Lower leg skin (tissue), 4 donors: ENCODE results near the gene SLC25A25. TPM values are rescaled to one million over a fixed set of nuclear protein-coding genes. Genes with fewer than 3 reads are reported as not detected.
A peak's percentile ranks its signal among the peaks of the same experiment; 100 is the strongest.
"Not testable (repeated sequence)": the region's sequence is repeated elsewhere in the genome, so short reads cannot be mapped to it uniquely, and the experiment has no call there.

Experiments used
- DNase-seq, 2 donors: peaks; one replicate each; pipeline ENCODE4 v3.0.0-alpha.2; 2019; ENCODE audit warnings: low spot score in 2 of 2
- H3K4me3 ChIP-seq: fragments of 200-600 bp; sonication (generic); 2 replicates; pipeline ENCODE4 v1.5.1; 2017; ENCODE audit warnings: mild to moderate bottlenecking, low read depth; ENCODE audit not compliant: poor library complexity, severe bottlenecking
- POLR2A ChIP-seq, 2 donors: fragments of 450-650 bp; IDR thresholded peaks; one replicate each; pipeline ENCODE4 v1.6.1; 2016 to 2017; ENCODE audit warnings: antibody characterized with exemption in 2 of 2, mild to moderate bottlenecking in 1 of 2, moderate library complexity in 1 of 2
- WGBS, 2 donors: methylation state at CpG; one replicate each; pipeline ENCODE4 v1.1.5; 2018; 5-methylcytosine and 5-hydroxymethylcytosine counted together
- intact Hi-C: fragments of 100-400 bp; cut with DNase I; formaldehyde crosslinking; loops from one replicate; pipeline ENCODE4 v1.15.0; 2023; ENCODE audit warnings: low total_unique reads
- total RNA-seq, 4 donors: library from RNA; depleted of rRNA; stranded (reverse); fragments of >200 nt; gene quantifications; one replicate each; pipeline ENCODE4 v1.1.0, GENCODE V29; 2016
- TF ChIP-seq, protein P1 (sequence below), 3 donors: fragments of 450-650 bp; IDR thresholded peaks; one replicate each; pipeline ENCODE4 v1.5.1; 2016; ENCODE audit warnings: antibody characterized with exemption in 3 of 3, mild to moderate bottlenecking in 3 of 3, moderate library complexity in 2 of 3

The SLC25A25 gene
- total RNA-seq, 4 donors from 2014 or later, result 26.4 to 40.3 (median 32.0) TPM

DNA sequence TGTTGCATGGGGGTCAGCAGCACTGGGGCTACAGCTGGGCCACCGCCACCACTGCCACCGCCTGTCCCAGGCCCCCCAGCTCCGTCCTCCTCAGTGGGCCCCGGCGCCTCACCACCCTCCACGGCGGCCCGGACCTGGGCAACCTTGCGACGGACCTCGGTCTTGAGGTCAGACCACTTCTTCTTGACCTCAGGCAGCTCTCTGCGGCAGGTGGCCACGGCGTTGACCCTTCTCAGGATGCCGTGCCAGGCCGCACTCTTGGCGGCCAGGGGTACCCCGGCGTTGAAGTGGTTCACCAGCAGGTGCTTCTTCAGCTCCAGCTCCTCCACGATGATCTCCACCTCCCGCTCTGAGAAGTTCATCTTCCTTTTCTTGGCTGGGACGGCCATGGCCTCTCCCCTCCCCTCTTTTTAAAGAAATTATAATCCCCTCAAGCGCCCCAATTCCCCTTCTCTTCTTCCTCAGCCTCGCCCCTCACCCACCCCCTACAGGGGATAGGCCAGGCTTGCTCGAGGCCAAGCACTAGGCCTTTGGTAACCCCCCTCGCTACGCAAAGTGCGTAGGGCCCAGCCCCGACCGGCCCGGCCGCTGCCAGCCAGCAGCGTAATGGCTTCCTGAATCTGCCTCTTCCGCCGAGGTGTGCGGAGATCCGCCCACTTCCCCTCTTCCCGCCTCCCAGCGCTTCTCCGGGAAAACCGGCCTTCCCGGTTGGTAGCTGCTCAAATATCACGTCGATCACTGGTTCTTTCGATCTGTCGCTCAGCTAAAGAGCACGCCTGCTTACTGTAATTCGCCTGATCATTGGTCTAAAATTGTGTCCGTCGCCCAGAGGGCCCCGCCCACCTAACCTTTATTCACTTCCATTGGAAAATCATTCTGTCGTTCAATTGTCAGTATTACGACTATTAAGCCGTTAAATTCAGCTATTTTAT, 1.1 kb upstream of the SLC25A25 start, which contains the start of gene NAIF1:
Gene NAIF1, minus strand, starts transcription at position 608 of the 932 bp plus-strand sequence. Its CDS starts 219 bp downstream, at position 389.
- DNase-seq, result peak; percentile 99
- WGBS, 2 donors, result 28 to 34% methylated on average over 47 to 54 of the region's 54 CpGs
- intact Hi-C loops, result no loop called here

DNA sequence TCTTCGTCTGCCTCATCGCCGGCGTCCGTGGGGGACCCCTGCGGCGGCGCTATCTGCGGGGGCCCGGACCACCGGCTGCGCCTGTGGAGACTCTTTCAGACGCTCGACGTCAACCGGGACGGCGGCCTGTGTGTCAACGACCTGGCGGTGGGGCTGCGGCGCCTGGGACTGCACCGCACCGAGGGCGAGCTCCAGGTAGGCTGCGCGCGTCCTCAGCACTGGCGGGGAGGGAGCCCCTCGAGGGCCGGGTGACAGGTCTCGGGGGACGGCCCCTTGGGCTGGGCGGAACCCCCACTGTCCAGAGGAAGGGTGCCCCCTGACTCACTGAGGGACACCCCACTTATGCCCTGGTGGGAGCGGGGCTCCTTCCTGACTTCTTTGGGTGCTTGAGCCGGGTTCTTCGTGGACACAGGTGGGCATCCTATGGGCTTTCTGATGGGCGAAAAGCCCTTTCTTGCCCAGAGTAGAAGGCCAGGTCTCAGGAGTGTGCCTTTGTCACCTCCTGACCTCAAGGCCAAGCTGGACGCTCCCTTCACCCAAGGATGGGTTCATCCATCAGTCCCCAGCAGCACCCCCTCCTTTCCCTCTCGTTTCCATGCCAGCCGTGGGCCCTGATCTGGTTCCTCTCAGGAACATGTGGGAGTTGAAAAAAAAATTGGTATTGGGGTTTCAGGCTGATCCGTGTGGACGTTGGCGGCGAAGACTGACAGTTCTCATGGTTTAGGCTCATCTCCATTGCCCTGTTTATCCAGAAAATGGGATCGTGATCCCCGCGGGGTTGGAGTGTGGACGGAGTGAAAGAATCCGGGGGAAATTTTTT, 564 bp downstream of the SLC25A25 start:
- 1 to 5% methylated on average over 12 to 46 of the region's 50 CpGs for WGBS, 2 donors
- DNase-seq, result peak in 1 of 2 donors; percentile 92
- intact Hi-C loops, result no loop called here
- peak overlapping the region; percentile 69 for H3K4me3 ChIP-seq
- TF ChIP-seq POLR2A (IDR thresholded peaks at IDR 0.05), result no peak
- TF ChIP-seq, protein P1, sequence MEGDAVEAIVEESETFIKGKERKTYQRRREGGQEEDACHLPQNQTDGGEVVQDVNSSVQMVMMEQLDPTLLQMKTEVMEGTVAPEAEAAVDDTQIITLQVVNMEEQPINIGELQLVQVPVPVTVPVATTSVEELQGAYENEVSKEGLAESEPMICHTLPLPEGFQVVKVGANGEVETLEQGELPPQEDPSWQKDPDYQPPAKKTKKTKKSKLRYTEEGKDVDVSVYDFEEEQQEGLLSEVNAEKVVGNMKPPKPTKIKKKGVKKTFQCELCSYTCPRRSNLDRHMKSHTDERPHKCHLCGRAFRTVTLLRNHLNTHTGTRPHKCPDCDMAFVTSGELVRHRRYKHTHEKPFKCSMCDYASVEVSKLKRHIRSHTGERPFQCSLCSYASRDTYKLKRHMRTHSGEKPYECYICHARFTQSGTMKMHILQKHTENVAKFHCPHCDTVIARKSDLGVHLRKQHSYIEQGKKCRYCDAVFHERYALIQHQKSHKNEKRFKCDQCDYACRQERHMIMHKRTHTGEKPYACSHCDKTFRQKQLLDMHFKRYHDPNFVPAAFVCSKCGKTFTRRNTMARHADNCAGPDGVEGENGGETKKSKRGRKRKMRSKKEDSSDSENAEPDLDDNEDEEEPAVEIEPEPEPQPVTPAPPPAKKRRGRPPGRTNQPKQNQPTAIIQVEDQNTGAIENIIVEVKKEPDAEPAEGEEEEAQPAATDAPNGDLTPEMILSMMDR (IDR thresholded peaks at IDR 0.05), result no peak

More for the DNA sequence above, 1.1 kb upstream of the SLC25A25 start, which contains the start of gene NAIF1:
- no peak for TF ChIP-seq POLR2A (IDR thresholded peaks at IDR 0.05)
- TF ChIP-seq, protein P1 (IDR thresholded peaks at IDR 0.05), result no peak
- H3K4me3 ChIP-seq, result peak within 1 kb of the TSS; percentile 69

DNA sequence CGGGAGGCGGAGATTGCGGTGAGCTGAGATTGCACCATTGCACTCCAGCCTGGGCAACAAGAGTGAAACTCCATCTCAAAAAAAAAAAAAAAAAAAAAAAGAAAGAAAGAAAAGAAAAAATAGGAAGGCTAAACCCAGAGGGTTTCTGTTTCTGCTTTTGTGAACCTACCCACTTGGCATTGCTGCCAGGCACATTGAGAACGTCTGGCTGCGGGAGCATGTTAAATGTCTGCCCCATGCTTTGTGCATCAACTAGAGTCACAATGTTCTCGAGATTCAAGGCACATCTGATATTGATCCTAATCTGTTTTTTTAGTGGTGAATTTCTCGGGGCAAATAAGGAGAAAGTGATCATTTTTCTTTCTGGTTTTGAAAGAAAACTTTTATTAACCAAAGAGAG, 2.8 kb downstream of the SLC25A25 start:
- WGBS, 2 donors, result 57 to 58% methylated on average over 7 of the region's 7 CpGs
- intact Hi-C loops, result no loop called here
- H3K4me3 ChIP-seq, result no peak overlapping the region
- no peak for DNase-seq
- TF ChIP-seq POLR2A (IDR thresholded peaks at IDR 0.05), result no peak
- TF ChIP-seq, protein P1 (IDR thresholded peaks at IDR 0.05), result no peak

DNA sequence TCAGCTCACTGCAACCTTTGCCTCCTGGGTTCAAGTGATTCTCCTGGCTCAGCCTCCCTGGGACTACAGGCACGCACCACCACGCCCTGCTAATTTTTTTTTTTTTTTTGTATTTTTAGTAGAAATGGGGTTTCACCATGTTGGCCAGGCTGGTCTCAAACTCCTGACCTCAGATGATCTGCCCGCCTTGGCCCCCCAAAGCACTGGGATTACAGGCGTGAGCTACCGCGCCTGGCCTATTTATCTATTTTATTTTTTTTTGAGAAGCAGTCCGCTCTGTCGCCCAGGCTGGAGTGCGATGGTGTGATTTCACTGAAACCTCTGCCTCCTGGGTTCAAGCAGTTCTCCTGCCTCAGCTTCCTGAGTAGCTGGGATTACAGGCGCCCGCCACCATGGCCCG, 3.4 kb downstream of the SLC25A25 start:
- H3K4me3 ChIP-seq, DNase-seq, intact Hi-C loops: not testable (repeated sequence)
- WGBS, 2 donors, result 83 to 85% methylated on average over 12 of the region's 12 CpGs

DNA sequence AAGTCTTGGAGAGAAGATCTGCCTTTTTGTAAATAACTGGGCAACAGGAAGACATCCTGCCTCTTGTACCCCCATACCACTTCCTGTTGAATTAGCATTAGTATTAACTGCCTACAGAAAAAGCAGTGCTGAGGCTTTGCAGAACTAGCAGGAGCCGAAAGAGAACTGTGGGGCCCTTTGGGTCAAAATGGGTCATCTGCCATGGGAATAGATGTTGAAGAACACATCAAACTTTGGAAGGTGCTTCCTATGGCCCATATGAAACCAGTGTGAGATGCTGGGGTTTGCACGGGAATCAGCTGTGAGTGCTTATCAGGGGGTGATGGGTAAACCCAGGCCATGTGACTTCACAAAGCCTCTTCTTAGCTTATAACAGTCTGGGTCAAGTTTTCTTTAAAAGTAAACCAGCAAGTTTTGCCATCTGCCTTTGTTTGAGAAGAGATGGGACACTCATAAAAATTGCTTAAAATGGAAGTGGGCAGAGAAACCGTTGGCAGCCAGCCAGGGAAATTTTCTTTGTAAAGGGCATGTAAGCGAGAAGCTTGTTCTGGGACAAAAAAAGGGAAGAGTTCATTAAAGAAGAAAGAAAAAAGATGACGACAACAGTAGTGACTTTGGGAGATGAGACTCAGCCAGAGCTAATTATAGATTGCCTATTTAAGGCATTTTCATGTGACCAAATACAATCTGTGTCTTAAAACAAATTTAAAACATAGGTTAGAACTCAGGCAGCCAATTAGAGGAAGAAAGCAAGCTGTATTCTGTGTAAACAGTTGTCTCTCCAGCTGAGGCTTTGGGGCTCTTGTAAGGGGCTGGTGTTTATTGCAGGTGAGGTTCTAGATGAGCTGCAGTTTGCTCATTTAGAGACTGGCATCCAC, 4.4 kb downstream of the SLC25A25 start:
- H3K4me3 ChIP-seq, result no peak overlapping the region
- intact Hi-C loops, result no loop called here
- WGBS, 2 donors, result 16 to 21% methylated on average over 5 of the region's 5 CpGs
- peak; percentile 91 to 97 for DNase-seq
- TF ChIP-seq, protein P1 (IDR thresholded peaks at IDR 0.05), result no peak
